Neuronal stem cell (in vitro differentiated cells): ENCODE results near the gene TPM4.

Experiments
- DNase-seq: peaks from one replicate; pipeline ENCODE4 v3.0.0-alpha.2; 2013; ENCODE audit warnings: low spot score
- H2AFZ ChIP-seq: one replicate; pipeline ENCODE4 v1.6.1; 2013; ENCODE audit warnings: mild to moderate bottlenecking, low read length, inconsistent platforms
- H2AK5ac ChIP-seq: 2 replicates; pipeline ENCODE4 v1.6.1; 2013; ENCODE audit warnings: low read depth, mild to moderate bottlenecking, inconsistent platforms, low read length, moderate library complexity, mixed read lengths
- H2BK120ac ChIP-seq: 2 replicates; pipeline ENCODE4 v1.6.1; 2013; ENCODE audit warnings: low read depth, mild to moderate bottlenecking, inconsistent platforms, low read length, moderate library complexity, mixed read lengths
- H2BK12ac ChIP-seq: one replicate; pipeline ENCODE4 v1.6.1; 2013; ENCODE audit warnings: low read length, inconsistent platforms
- H2BK15ac ChIP-seq: 2 replicates; pipeline ENCODE4 v1.6.1; 2013; ENCODE audit warnings: mild to moderate bottlenecking, low read length, inconsistent platforms, mixed read lengths
- H2BK5ac ChIP-seq: one replicate; pipeline ENCODE4 v1.6.1; 2013; ENCODE audit warnings: inconsistent platforms, mild to moderate bottlenecking, low read length, moderate library complexity
- H3K14ac ChIP-seq: one replicate; pipeline ENCODE4 v1.6.1; 2013; ENCODE audit warnings: low read length, inconsistent platforms
- H3K18ac ChIP-seq: 2 replicates; pipeline ENCODE4 v1.6.1; 2013; ENCODE audit warnings: low read length, inconsistent platforms
- H3K23ac ChIP-seq: 2 replicates; pipeline ENCODE4 v1.6.1; 2013; ENCODE audit warnings: low read depth, mild to moderate bottlenecking, mixed read lengths, low read length, inconsistent platforms; ENCODE audit not compliant: poor library complexity
- H3K27ac ChIP-seq: replicated peaks from 3 replicates; pipeline ENCODE4 v1.5.1; 2013; ENCODE audit warnings: low read length, inconsistent platforms
- H3K27me3 ChIP-seq, 3 experiments: 2 replicates each; pipeline ENCODE4 v1.6.1; 2013; ENCODE audit warnings: low read length in 3 of 3, mild to moderate bottlenecking in 2 of 3, inconsistent platforms in 1 of 3, low read depth in 1 of 3, mixed read lengths in 1 of 3, moderate library complexity in 1 of 3; ENCODE audit not compliant: control insufficient read depth in 3 of 3, insufficient read depth in 3 of 3
- H3K36me3 ChIP-seq, 2 donors: replicated peaks in 1 of 2; 2 replicates each; pipeline ENCODE4 v1.6.1; 2013; ENCODE audit warnings: low read length in 2 of 2; ENCODE audit not compliant: control insufficient read depth in 2 of 2, insufficient read depth in 2 of 2
- H3K4ac ChIP-seq: 2 replicates; pipeline ENCODE4 v1.6.1; 2013; ENCODE audit warnings: inconsistent platforms, mild to moderate bottlenecking, low read length, moderate library complexity
- H3K4me1 ChIP-seq, 2 donors: 1 replicate in 1 of 2; 2 replicates in 1 of 2; pipeline ENCODE4 v1.6.1; 2013; ENCODE audit warnings: low read length in 2 of 2, low read depth in 1 of 2; ENCODE audit not compliant: control insufficient read depth in 2 of 2, insufficient read depth in 1 of 2
- H3K4me2 ChIP-seq: one replicate; pipeline ENCODE4 v1.6.1; 2013; ENCODE audit warnings: mild to moderate bottlenecking, low read length, inconsistent platforms; ENCODE audit not compliant: insufficient read depth, poor library complexity, severe bottlenecking
- H3K4me3 ChIP-seq, 2 donors: 2 replicates each; pipeline ENCODE4 v1.5.1; 2013; ENCODE audit warnings: low read length in 2 of 2, mild to moderate bottlenecking in 2 of 2, inconsistent platforms in 1 of 2, moderate library complexity in 1 of 2
- H3K79me1 ChIP-seq: one replicate; pipeline ENCODE4 v1.6.1; 2013; ENCODE audit warnings: low read depth, mild to moderate bottlenecking, inconsistent platforms, low read length, moderate library complexity
- H3K9ac ChIP-seq: one replicate; pipeline ENCODE4 v1.6.1; 2013; ENCODE audit warnings: mild to moderate bottlenecking, low read depth, low read length, inconsistent platforms; ENCODE audit not compliant: poor library complexity
- H3K9me3 ChIP-seq, 2 donors: replicated peaks in 1 of 2; 2 replicates each; pipeline versions ENCODE3 to v1.6.1; 2013; ENCODE audit warnings: low read length in 2 of 2, mild to moderate bottlenecking in 2 of 2, inconsistent platforms in 1 of 2, low read depth in 1 of 2, mixed read lengths in 1 of 2, moderate library complexity in 1 of 2; ENCODE audit not compliant: control insufficient read depth in 2 of 2, insufficient read depth in 1 of 2
- H4K8ac ChIP-seq: one replicate; pipeline ENCODE4 v1.6.1; 2013; ENCODE audit warnings: low read depth, mild to moderate bottlenecking, inconsistent platforms, low read length, moderate library complexity
- H4K91ac ChIP-seq: one replicate; pipeline ENCODE4 v1.6.1; 2013; ENCODE audit warnings: low read length, low read depth, mild to moderate bottlenecking, inconsistent platforms; ENCODE audit not compliant: poor library complexity
- WGBS, 2 donors: extraction: QIAGEN DNeasy Blood & Tissue Kit; methylation state at CpG; one replicate each; pipeline ENCODE4 v1.1.7; 2013; ENCODE audit warnings: missing lambda C conversion rate in 2 of 2, mixed read lengths in 1 of 2; ENCODE audit not compliant: insufficient read length in 2 of 2, insufficient replicate concordance in 1 of 2; ENCODE audit errors: extremely low coverage in 2 of 2; 5-methylcytosine and 5-hydroxymethylcytosine counted together

TPM4 gene

GRCh38 chr19:16094360-16095070, 18.2 kb downstream of the TPM4 start:
- no peak overlapping the region for H2AFZ ChIP-seq
- H2AK5ac ChIP-seq = no peak overlapping the region
- peaks cover 65 to 99% of the 10 kb centered on the region in 2 donors for H3K36me3 ChIP-seq
- no peak overlapping the region for H2BK5ac ChIP-seq
- H2BK120ac ChIP-seq = no peak overlapping the region
- no peaks in the 10 kb centered on the region for H3K27me3 ChIP-seq
- no CpG with 5 or more reads among the region's 10 CpGs for WGBS, 2 donors
- H3K4me3 ChIP-seq = no peak overlapping the region
- no peak overlapping the region for H3K4me2 ChIP-seq
- no peak overlapping the region for H2BK15ac ChIP-seq
- H4K8ac ChIP-seq = no peak overlapping the region
- H3K9me3 ChIP-seq = no peaks in the 10 kb centered on the region
- no peak overlapping the region for H2BK12ac ChIP-seq
- no peaks in the 10 kb centered on the region for H3K4me1 ChIP-seq
- no peak overlapping the region for H3K27ac ChIP-seq
- no peak overlapping the region for H3K9ac ChIP-seq
- peaks cover 7% of the 10 kb centered on the region for H3K79me1 ChIP-seq
- H3K14ac ChIP-seq = no peak overlapping the region
- H3K4ac ChIP-seq = no peak overlapping the region
- H3K18ac ChIP-seq = no peak overlapping the region
- no peak overlapping the region for H4K91ac ChIP-seq
- no peak overlapping the region for H3K23ac ChIP-seq
- DNase-seq = no peak

- Histone ChIP-seq H3K4ac (no peak overlapping the region), H3K27ac (no peak overlapping the region), H3K14ac (no peak overlapping the region), H3K18ac (no peak overlapping the region), H3K4me1 (no peaks in the 10 kb centered on the region), H4K91ac (no peak overlapping the region), H3K23ac (no peak overlapping the region), H3K9ac (no peak overlapping the region), H2BK12ac (no peak overlapping the region), H4K8ac (no peak overlapping the region), H3K36me3 (peaks cover 65 to 99% of the 10 kb centered on the region in 2 donors), H2AFZ (no peak overlapping the region), H3K4me3 (no peak overlapping the region), H3K4me2 (no peak overlapping the region), H2BK5ac (no peak overlapping the region), H3K27me3 (no peaks in the 10 kb centered on the region), H2BK15ac (no peak overlapping the region), H2AK5ac (no peak overlapping the region), H2BK120ac (no peak overlapping the region), H3K79me1 (peaks cover 7% of the 10 kb centered on the region), H3K9me3 (no peaks in the 10 kb centered on the region)
- DNase-seq = no peak
- WGBS, 2 donors = no CpG with 5 or more reads among the region's 13 CpGs
Measured at GRCh38 chr19:16095071-16095571, 18.8 kb downstream of the TPM4 start.

GRCh38 chr19:16096280-16096855, 20.1 kb downstream of the TPM4 start:
- no peak overlapping the region for H2AFZ ChIP-seq
- no peak overlapping the region for H3K4me3 ChIP-seq
- no peak for DNase-seq
- no peak overlapping the region for H3K27ac ChIP-seq
- no peak overlapping the region for H3K4ac ChIP-seq
- no peak overlapping the region for H3K14ac ChIP-seq
- H4K91ac ChIP-seq = no peak overlapping the region
- H3K23ac ChIP-seq = no peak overlapping the region
- H3K9ac ChIP-seq = no peak overlapping the region
- peaks cover 59 to 99% of the 10 kb centered on the region in 2 donors for H3K36me3 ChIP-seq
- H3K27me3 ChIP-seq = no peaks in the 10 kb centered on the region
- peaks cover 8% of the 10 kb centered on the region for H3K79me1 ChIP-seq
- H3K4me2 ChIP-seq = no peak overlapping the region
- no peak overlapping the region for H2BK15ac ChIP-seq
- H3K18ac ChIP-seq = no peak overlapping the region
- no peak overlapping the region for H4K8ac ChIP-seq
- H2BK5ac ChIP-seq = no peak overlapping the region
- no peak overlapping the region for H2BK12ac ChIP-seq
- no peak overlapping the region for H2AK5ac ChIP-seq
- WGBS, 2 donors = no CpG with 5 or more reads among the region's 10 CpGs
- no peaks in the 10 kb centered on the region for H3K4me1 ChIP-seq
- H3K9me3 ChIP-seq = no peaks in the 10 kb centered on the region
- no peak overlapping the region for H2BK120ac ChIP-seq

- Histone ChIP-seq H3K18ac (no peak overlapping the region), H2BK120ac (no peak overlapping the region), H3K36me3 (peaks cover 53 to 99% of the 10 kb centered on the region in 2 donors), H3K4me2 (no peak overlapping the region), H3K27me3 (no peaks in the 10 kb centered on the region), H3K4me3 (no peak overlapping the region), H2AK5ac (no peak overlapping the region), H4K91ac (no peak overlapping the region), H3K4ac (no peak overlapping the region), H2BK5ac (no peak overlapping the region), H3K27ac (no peak overlapping the region), H2BK12ac (no peak overlapping the region), H3K9me3 (no peaks in the 10 kb centered on the region), H3K4me1 (no peaks in the 10 kb centered on the region), H3K9ac (no peak overlapping the region), H3K23ac (no peak overlapping the region), H4K8ac (no peak overlapping the region), H3K79me1 (peaks cover 2% of the 10 kb centered on the region), H3K14ac (no peak overlapping the region), H2AFZ (no peak overlapping the region), H2BK15ac (no peak overlapping the region)
- whole genome bisulfite sequencing, 2 donors = no CpG with 5 or more reads among the region's 6 CpGs
- DNase-seq = no peak
Measured at GRCh38 chr19:16098416-16098768, 22.1 kb downstream of the TPM4 start.
